Epithelial cell of proximal tubule (primary cell): ENCODE results near the gene RTN4RL1. TPM values are rescaled to one million over a fixed set of nuclear protein-coding genes. Genes with fewer than 3 reads are reported as not detected.

Experiments
- DNase-seq: peaks from one replicate; pipeline ENCODE4 v3.0.0-alpha.2; 2011; ENCODE audit warnings: low read depth
- H3K4me3 ChIP-seq: 2 replicates; pipeline ENCODE4 v1.5.1; 2011; ENCODE audit warnings: low read depth, mild to moderate bottlenecking, low read length
- CTCF ChIP-seq: conservative IDR thresholded peaks from 2 replicates; pipeline ENCODE4 v1.5.1; 2012; ENCODE audit warnings: low read depth, mild to moderate bottlenecking, low read length
- total RNA-seq: library from RNA; depleted of rRNA; stranded (reverse); fragments of >200 nt; gene quantifications from 2 replicates; pipeline ENCODE4 v1.2.3, GENCODE V29; 2015

The RTN4RL1 gene
- total RNA-seq, 1 donor from 2014 or later, result not detected

- no peak overlapping the region for H3K4me3 ChIP-seq
- no peak for TF ChIP-seq CTCF
- no peak for DNase-seq
Measured at GRCh38 chr17:2063261-2064146, 38.4 kb upstream of the RTN4RL1 start.

- DNase-seq, result no peak
- no peak overlapping the region for H3K4me3 ChIP-seq
- no peak for TF ChIP-seq CTCF
Measured at GRCh38 chr17:2062571-2063183, 37.5 kb upstream of the RTN4RL1 start.

- no peak for TF ChIP-seq CTCF
- no peak for DNase-seq
- no peak overlapping the region for H3K4me3 ChIP-seq
Measured at GRCh38 chr17:2061441-2061958, 36.4 kb upstream of the RTN4RL1 start.

- DNase-seq, result no peak
- no peak overlapping the region for H3K4me3 ChIP-seq
- no peak for TF ChIP-seq CTCF
Measured at GRCh38 chr17:2060681-2061440, 35.7 kb upstream of the RTN4RL1 start.

- no peak for TF ChIP-seq CTCF
- no peak overlapping the region for H3K4me3 ChIP-seq
- no peak for DNase-seq
Measured at GRCh38 chr17:2060385-2060658, 35.2 kb upstream of the RTN4RL1 start.

GRCh38 chr17:2059547-2060384 is 34.6 kb upstream of the RTN4RL1 start:
- no peak for TF ChIP-seq CTCF
- no peak overlapping the region for H3K4me3 ChIP-seq
- no peak for DNase-seq
